Endothelial cell of umbilical vein (primary cell): ENCODE results near the gene CALD1.

Experiments
- POLR2A ChIP-seq: IDR thresholded peaks from 2 replicates; pipeline ENCODE4 v1.6.1; 2012; ENCODE audit warnings: low read depth, mild to moderate bottlenecking, control low read depth, low read length
- POLR2AphosphoS5 ChIP-seq: IDR thresholded peaks from 2 replicates; pipeline ENCODE4 v1.6.1; 2012; ENCODE audit warnings: low read depth, mild to moderate bottlenecking, control low read depth, low read length, moderate library complexity; ENCODE audit not compliant: insufficient read depth
- TF ChIP-seq, protein P1 (sequence below), 2 donors: IDR thresholded peaks; 1 replicate in 1 of 2; 2 replicates in 1 of 2; pipeline ENCODE4 v1.5.1; 2011; ENCODE audit warnings: low read length in 2 of 2, mild to moderate bottlenecking in 2 of 2, moderate library complexity in 2 of 2, control low read depth in 1 of 2, inconsistent platforms in 1 of 2, low read depth in 1 of 2; ENCODE audit not compliant: insufficient read depth in 1 of 2; ENCODE audit errors: extremely low read depth in 1 of 2
- TF ChIP-seq, protein P2 (sequence below): IDR thresholded peaks from 2 replicates; pipeline ENCODE4 v1.6.1; 2011; ENCODE audit not compliant: insufficient read depth, insufficient read length

DNA sequence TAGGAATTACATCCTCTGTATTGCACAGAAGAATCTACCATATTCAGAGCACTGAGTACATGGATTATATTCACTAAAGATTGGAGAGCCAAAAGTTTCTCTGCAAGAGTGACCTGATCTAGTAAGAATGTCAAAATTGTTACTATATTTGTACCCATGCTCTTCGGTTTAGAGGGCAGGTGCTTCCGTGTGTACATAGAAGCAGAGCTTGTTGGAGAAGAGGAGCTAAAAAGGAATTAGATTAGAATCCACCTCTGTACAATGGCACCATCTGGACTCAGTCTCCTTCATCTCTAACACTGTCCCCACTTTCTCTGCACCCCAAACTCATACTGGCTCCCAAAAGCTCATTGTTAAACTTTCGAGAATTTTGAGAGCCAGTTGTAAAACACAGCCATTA, 8.3 kb downstream of the CALD1 start:
- TF ChIP-seq, protein P1, sequence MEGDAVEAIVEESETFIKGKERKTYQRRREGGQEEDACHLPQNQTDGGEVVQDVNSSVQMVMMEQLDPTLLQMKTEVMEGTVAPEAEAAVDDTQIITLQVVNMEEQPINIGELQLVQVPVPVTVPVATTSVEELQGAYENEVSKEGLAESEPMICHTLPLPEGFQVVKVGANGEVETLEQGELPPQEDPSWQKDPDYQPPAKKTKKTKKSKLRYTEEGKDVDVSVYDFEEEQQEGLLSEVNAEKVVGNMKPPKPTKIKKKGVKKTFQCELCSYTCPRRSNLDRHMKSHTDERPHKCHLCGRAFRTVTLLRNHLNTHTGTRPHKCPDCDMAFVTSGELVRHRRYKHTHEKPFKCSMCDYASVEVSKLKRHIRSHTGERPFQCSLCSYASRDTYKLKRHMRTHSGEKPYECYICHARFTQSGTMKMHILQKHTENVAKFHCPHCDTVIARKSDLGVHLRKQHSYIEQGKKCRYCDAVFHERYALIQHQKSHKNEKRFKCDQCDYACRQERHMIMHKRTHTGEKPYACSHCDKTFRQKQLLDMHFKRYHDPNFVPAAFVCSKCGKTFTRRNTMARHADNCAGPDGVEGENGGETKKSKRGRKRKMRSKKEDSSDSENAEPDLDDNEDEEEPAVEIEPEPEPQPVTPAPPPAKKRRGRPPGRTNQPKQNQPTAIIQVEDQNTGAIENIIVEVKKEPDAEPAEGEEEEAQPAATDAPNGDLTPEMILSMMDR (IDR thresholded peaks at IDR 0.05; ENCODE audit: extremely low read depth in 1 of 2, insufficient read depth in 1 of 2, low read depth in 1 of 2, low read length in 2 of 2) = no peak
- TF ChIP-seq POLR2A = no peak
- no peak for TF ChIP-seq POLR2AphosphoS5
- TF ChIP-seq, protein P2, sequence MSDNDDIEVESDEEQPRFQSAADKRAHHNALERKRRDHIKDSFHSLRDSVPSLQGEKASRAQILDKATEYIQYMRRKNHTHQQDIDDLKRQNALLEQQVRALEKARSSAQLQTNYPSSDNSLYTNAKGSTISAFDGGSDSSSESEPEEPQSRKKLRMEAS = no peak
